Measurements from ENCODE around the gene TMEM256. TPM values are rescaled to one million over a fixed set of nuclear protein-coding genes. Genes with fewer than 3 reads are reported as not detected.

Gene TMEM256
- total and polyA plus RNA-seq, 9 of the 15 experiments (the other 6 are each of a cell fraction or from before 2014, with no cell fraction given) = 43.4 to 177 (median 68.5) TPM

DNA sequence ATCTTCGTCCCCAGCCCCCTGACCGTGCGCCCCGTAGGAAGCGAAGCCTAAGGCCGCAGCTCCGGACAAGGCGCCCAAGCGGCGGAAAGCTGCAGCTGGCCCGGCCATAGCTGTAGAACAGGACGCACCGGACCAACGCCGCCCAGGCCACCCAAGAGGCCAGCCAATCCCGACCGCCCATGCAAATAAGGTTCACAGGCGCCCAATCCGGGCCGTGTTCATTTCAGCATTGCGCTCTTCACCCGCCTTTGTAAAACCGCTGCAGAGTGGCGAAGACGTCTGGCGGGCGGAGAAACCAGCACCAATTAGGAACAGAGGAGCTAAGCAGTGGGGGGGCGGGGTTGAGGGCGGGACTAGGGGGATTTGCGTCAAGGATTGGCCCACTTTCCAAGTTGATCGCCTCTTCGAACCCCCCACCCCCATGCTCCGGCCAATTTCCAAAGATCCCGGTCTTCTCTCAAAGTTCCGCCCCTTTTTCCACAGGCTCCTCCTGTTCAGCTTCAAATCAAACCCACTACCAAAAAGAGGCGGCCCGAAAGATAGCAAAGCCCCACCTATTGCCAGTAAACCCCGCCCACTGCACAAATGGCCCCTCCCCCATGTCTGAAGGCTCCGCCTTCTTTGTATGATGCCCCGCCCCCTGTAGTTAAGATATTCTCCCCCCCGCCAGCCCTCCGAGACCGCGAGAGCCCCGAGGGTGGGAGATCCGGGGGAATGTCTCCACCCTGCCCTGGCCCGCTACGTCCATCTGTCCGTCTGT lies at the start of gene TMEM256 (continued):
- TF ChIP-seq, protein P1, sequence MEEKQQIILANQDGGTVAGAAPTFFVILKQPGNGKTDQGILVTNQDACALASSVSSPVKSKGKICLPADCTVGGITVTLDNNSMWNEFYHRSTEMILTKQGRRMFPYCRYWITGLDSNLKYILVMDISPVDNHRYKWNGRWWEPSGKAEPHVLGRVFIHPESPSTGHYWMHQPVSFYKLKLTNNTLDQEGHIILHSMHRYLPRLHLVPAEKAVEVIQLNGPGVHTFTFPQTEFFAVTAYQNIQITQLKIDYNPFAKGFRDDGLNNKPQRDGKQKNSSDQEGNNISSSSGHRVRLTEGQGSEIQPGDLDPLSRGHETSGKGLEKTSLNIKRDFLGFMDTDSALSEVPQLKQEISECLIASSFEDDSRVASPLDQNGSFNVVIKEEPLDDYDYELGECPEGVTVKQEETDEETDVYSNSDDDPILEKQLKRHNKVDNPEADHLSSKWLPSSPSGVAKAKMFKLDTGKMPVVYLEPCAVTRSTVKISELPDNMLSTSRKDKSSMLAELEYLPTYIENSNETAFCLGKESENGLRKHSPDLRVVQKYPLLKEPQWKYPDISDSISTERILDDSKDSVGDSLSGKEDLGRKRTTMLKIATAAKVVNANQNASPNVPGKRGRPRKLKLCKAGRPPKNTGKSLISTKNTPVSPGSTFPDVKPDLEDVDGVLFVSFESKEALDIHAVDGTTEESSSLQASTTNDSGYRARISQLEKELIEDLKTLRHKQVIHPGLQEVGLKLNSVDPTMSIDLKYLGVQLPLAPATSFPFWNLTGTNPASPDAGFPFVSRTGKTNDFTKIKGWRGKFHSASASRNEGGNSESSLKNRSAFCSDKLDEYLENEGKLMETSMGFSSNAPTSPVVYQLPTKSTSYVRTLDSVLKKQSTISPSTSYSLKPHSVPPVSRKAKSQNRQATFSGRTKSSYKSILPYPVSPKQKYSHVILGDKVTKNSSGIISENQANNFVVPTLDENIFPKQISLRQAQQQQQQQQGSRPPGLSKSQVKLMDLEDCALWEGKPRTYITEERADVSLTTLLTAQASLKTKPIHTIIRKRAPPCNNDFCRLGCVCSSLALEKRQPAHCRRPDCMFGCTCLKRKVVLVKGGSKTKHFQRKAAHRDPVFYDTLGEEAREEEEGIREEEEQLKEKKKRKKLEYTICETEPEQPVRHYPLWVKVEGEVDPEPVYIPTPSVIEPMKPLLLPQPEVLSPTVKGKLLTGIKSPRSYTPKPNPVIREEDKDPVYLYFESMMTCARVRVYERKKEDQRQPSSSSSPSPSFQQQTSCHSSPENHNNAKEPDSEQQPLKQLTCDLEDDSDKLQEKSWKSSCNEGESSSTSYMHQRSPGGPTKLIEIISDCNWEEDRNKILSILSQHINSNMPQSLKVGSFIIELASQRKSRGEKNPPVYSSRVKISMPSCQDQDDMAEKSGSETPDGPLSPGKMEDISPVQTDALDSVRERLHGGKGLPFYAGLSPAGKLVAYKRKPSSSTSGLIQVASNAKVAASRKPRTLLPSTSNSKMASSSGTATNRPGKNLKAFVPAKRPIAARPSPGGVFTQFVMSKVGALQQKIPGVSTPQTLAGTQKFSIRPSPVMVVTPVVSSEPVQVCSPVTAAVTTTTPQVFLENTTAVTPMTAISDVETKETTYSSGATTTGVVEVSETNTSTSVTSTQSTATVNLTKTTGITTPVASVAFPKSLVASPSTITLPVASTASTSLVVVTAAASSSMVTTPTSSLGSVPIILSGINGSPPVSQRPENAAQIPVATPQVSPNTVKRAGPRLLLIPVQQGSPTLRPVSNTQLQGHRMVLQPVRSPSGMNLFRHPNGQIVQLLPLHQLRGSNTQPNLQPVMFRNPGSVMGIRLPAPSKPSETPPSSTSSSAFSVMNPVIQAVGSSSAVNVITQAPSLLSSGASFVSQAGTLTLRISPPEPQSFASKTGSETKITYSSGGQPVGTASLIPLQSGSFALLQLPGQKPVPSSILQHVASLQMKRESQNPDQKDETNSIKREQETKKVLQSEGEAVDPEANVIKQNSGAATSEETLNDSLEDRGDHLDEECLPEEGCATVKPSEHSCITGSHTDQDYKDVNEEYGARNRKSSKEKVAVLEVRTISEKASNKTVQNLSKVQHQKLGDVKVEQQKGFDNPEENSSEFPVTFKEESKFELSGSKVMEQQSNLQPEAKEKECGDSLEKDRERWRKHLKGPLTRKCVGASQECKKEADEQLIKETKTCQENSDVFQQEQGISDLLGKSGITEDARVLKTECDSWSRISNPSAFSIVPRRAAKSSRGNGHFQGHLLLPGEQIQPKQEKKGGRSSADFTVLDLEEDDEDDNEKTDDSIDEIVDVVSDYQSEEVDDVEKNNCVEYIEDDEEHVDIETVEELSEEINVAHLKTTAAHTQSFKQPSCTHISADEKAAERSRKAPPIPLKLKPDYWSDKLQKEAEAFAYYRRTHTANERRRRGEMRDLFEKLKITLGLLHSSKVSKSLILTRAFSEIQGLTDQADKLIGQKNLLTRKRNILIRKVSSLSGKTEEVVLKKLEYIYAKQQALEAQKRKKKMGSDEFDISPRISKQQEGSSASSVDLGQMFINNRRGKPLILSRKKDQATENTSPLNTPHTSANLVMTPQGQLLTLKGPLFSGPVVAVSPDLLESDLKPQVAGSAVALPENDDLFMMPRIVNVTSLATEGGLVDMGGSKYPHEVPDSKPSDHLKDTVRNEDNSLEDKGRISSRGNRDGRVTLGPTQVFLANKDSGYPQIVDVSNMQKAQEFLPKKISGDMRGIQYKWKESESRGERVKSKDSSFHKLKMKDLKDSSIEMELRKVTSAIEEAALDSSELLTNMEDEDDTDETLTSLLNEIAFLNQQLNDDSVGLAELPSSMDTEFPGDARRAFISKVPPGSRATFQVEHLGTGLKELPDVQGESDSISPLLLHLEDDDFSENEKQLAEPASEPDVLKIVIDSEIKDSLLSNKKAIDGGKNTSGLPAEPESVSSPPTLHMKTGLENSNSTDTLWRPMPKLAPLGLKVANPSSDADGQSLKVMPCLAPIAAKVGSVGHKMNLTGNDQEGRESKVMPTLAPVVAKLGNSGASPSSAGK (IDR thresholded peaks at IDR 0.05) = no peak
- no peak for TF ChIP-seq MAFK (IDR thresholded peaks at IDR 0.05; ENCODE audit: low read length)
- TF ChIP-seq SNIP1 (IDR thresholded peaks at IDR 0.05; ENCODE audit: low read depth) = no peak
- no peak for TF ChIP-seq ZNF584 (CRISPR knock-in tag; IDR thresholded peaks at IDR 0.05; ENCODE audit: low read depth)
- TF ChIP-seq, protein P2, sequence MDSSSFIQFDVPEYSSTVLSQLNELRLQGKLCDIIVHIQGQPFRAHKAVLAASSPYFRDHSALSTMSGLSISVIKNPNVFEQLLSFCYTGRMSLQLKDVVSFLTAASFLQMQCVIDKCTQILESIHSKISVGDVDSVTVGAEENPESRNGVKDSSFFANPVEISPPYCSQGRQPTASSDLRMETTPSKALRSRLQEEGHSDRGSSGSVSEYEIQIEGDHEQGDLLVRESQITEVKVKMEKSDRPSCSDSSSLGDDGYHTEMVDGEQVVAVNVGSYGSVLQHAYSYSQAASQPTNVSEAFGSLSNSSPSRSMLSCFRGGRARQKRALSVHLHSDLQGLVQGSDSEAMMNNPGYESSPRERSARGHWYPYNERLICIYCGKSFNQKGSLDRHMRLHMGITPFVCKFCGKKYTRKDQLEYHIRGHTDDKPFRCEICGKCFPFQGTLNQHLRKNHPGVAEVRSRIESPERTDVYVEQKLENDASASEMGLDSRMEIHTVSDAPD (CRISPR knock-in tag; IDR thresholded peaks at IDR 0.05) = no peak
- TF ChIP-seq NR2F6 (CRISPR knock-in tag; IDR thresholded peaks at IDR 0.05) = no peak
- TF ChIP-seq DNMT1 (IDR thresholded peaks at IDR 0.05) = no peak
- peak; percentile 29; the same call in 1 of the 2 replicates for TF ChIP-seq GABPA (tag; conservative IDR thresholded peaks at IDR 0.05; ENCODE audit: low read depth)
- TF ChIP-seq, protein P3, sequence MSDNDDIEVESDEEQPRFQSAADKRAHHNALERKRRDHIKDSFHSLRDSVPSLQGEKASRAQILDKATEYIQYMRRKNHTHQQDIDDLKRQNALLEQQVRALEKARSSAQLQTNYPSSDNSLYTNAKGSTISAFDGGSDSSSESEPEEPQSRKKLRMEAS (CRISPR knock-in tag; IDR thresholded peaks at IDR 0.05) = no peak
- TF ChIP-seq ZBTB7A (IDR thresholded peaks at IDR 0.05; ENCODE audit: borderline replicate concordance, control insufficient read depth, low read depth, low read length) = peak; percentile 85
- TF ChIP-seq ZNF354B (CRISPR knock-in tag; IDR thresholded peaks at IDR 0.05) = no peak
- no peak for TF ChIP-seq ZFP1 (CRISPR knock-in tag; IDR thresholded peaks at IDR 0.05)
- no peak for TF ChIP-seq ZNF124 (CRISPR knock-in tag; IDR thresholded peaks at IDR 0.05)
- TF ChIP-seq NFATC3 (IDR thresholded peaks at IDR 0.05) = no peak
- TF ChIP-seq HDAC1 (IDR thresholded peaks at IDR 0.05) = no peak
- peak; percentile 79 for TF ChIP-seq NFYB (IDR thresholded peaks at IDR 0.05; ENCODE audit: extremely low read depth, insufficient read length)
